Measurements from ENCODE around the gene RPSA. TPM values are rescaled to one million over a fixed set of nuclear protein-coding genes. Genes with fewer than 3 reads are reported as not detected.

RPSA gene
- total and polyA plus RNA-seq, 9 of the 15 experiments (the other 6 are each of a cell fraction or from before 2014, with no cell fraction given): 2,290 to 4,272 (median 2,730) TPM

DNA sequence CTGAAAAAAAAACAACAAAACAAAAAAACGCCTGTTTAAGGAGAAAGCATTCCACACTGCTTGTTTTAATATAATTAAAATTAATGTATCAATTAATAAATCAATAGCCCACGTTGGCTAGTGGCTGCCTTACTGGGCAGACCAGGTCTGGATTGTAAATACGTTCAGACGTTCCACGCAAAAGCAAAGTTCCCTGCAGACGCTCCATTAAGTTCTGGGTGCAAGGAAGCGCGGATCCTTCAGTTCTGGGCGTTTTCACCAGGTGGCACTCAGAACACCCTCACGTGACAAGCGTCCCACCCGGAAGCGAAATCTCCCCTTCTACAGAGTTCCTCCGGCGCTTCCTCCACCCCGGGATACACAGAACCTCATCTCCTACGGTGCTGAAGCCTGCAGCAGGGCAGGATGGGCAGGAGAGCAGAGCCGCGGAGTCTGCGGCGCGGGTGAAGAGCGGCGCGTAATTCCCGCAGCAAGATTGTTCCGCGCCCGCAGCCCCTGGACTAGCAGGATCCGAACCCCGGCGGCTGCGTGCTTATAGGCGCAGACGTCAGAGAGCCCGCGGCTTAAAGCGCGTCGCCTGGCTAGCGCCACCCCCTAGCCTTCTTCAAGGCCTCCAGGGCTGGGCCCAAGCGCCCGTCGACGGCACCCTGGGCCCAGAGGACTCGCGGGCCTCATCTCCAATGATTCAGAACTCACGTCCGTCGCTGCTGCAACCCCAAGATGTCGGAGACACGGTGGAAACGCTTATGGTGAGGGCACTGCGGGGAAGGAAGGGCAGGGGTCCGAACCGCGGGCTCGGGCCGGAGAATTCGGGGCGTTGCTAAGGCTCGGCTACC, 23.3 kb upstream of the RPSA start, which contains the start of gene SLC25A38 (continued):
- TF ChIP-seq, protein P1, sequence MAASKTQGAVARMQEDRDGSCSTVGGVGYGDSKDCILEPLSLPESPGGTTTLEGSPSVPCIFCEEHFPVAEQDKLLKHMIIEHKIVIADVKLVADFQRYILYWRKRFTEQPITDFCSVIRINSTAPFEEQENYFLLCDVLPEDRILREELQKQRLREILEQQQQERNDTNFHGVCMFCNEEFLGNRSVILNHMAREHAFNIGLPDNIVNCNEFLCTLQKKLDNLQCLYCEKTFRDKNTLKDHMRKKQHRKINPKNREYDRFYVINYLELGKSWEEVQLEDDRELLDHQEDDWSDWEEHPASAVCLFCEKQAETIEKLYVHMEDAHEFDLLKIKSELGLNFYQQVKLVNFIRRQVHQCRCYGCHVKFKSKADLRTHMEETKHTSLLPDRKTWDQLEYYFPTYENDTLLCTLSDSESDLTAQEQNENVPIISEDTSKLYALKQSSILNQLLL (CRISPR knock-in tag; IDR thresholded peaks at IDR 0.05; ENCODE audit: borderline replicate concordance): no peak
- TF ChIP-seq YY1 (IDR thresholded peaks at IDR 0.05; ENCODE audit: borderline replicate concordance in 1 of 3, control insufficient read depth in 1 of 3, extremely low read depth in 1 of 3, insufficient read depth in 3 of 3, insufficient read length in 1 of 3, insufficient replicate concordance in 2 of 3, low read depth in 1 of 3, low read length in 2 of 3): peak in 1 of 3 experiments; percentile 57
- no peak for TF ChIP-seq RBM39 (optimal IDR thresholded peaks at IDR 0.05; ENCODE audit: low read depth, low read length)
- TF ChIP-seq MTF1 (CRISPR knock-in tag; IDR thresholded peaks at IDR 0.05; ENCODE audit: borderline replicate concordance): no peak
- TF ChIP-seq ZNF212 (CRISPR knock-in tag; IDR thresholded peaks at IDR 0.05): no peak
- no peak for TF ChIP-seq KLF16 (IDR thresholded peaks at IDR 0.05)
- TF ChIP-seq STAT5A (IDR thresholded peaks at IDR 0.05; ENCODE audit: borderline replicate concordance, low read length): no peak; the same call in 1 of the 2 replicates
- TF ChIP-seq, protein P2, sequence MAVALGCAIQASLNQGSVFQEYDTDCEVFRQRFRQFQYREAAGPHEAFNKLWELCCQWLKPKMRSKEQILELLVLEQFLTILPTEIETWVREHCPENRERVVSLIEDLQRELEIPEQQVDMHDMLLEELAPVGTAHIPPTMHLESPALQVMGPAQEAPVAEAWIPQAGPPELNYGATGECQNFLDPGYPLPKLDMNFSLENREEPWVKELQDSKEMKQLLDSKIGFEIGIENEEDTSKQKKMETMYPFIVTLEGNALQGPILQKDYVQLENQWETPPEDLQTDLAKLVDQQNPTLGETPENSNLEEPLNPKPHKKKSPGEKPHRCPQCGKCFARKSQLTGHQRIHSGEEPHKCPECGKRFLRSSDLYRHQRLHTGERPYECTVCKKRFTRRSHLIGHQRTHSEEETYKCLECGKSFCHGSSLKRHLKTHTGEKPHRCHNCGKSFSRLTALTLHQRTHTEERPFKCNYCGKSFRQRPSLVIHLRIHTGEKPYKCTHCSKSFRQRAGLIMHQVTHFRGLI (CRISPR knock-in tag; IDR thresholded peaks at IDR 0.05): no peak
- TF ChIP-seq NFIC (IDR thresholded peaks at IDR 0.05): peak; percentile 45; the same call in 1 of the 2 replicates
- no peak for TF ChIP-seq ZNF695 (CRISPR knock-in tag; IDR thresholded peaks at IDR 0.05)
- TF ChIP-seq HOXB6 (CRISPR knock-in tag; IDR thresholded peaks at IDR 0.05; ENCODE audit: borderline replicate concordance): no peak
- no peak for TF ChIP-seq ZNF561 (CRISPR knock-in tag; conservative IDR thresholded peaks at IDR 0.05)
- no peak for TF ChIP-seq ZNF586 (CRISPR knock-in tag; conservative IDR thresholded peaks at IDR 0.05)
- peak; percentile 67 for TF ChIP-seq ETV1 (tag; conservative IDR thresholded peaks at IDR 0.05; ENCODE audit: low read depth)
- no peak for TF ChIP-seq HNRNPK (IDR thresholded peaks at IDR 0.05; ENCODE audit: low read depth, low read length, poor library complexity, severe bottlenecking)
- no peak for TF ChIP-seq FOXA1 (IDR thresholded peaks at IDR 0.05; ENCODE audit: borderline replicate concordance)
- TF ChIP-seq ZNF444 (CRISPR knock-in tag; IDR thresholded peaks at IDR 0.05): no peak
- TF ChIP-seq ZNF79 (CRISPR knock-in tag; IDR thresholded peaks at IDR 0.05; ENCODE audit: low read depth): no peak
- no peak for TF ChIP-seq ZZZ3 (IDR thresholded peaks at IDR 0.05)
- TF ChIP-seq ELF1 (tag; IDR thresholded peaks at IDR 0.05): peak; percentile 95
- TF ChIP-seq, protein P3, sequence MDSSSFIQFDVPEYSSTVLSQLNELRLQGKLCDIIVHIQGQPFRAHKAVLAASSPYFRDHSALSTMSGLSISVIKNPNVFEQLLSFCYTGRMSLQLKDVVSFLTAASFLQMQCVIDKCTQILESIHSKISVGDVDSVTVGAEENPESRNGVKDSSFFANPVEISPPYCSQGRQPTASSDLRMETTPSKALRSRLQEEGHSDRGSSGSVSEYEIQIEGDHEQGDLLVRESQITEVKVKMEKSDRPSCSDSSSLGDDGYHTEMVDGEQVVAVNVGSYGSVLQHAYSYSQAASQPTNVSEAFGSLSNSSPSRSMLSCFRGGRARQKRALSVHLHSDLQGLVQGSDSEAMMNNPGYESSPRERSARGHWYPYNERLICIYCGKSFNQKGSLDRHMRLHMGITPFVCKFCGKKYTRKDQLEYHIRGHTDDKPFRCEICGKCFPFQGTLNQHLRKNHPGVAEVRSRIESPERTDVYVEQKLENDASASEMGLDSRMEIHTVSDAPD (CRISPR knock-in tag; IDR thresholded peaks at IDR 0.05): no peak
- no peak for TF ChIP-seq ZFP36 (IDR thresholded peaks at IDR 0.05; ENCODE audit: low read depth, low read length, partially characterized antibody)
- TF ChIP-seq, protein P4, sequence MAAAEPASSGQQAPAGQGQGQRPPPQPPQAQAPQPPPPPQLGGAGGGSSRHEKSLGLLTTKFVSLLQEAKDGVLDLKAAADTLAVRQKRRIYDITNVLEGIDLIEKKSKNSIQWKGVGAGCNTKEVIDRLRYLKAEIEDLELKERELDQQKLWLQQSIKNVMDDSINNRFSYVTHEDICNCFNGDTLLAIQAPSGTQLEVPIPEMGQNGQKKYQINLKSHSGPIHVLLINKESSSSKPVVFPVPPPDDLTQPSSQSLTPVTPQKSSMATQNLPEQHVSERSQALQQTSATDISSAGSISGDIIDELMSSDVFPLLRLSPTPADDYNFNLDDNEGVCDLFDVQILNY (CRISPR knock-in tag; IDR thresholded peaks at IDR 0.05): peak; percentile 35; the same call in 1 of the 2 replicates
